Caki2 (cell line): ENCODE results near the gene ADRA2C. TPM values are rescaled to one million over a fixed set of nuclear protein-coding genes. Genes with fewer than 3 reads are reported as not detected.

ENCODE experiments used
- DNase-seq: peaks from one replicate; pipeline ENCODE4 v3.0.0-alpha.2; 2015; ENCODE audit warnings: low read depth
- in situ Hi-C: cut with HindIII; loops from 2 replicates; pipeline ENCODE4 v1.10.0; 2016; ENCODE audit warnings: low sequenced_read_pairs, low pct_unique_long_range_greater_than_20kb, mixed read lengths
- total RNA-seq: library from RNA; depleted of rRNA; stranded (reverse); fragments of >200 nt; shearing (Covaris generic); gene quantifications from 2 replicates; pipeline ENCODE4 v1.2.3, GENCODE V29; 2014; ENCODE audit warnings: low replicate concordance

The ADRA2C gene
- total RNA-seq, 1 experiment from 2014 or later = 17.6 TPM

- in situ Hi-C loops = no loop called here
- no peak for DNase-seq
Measured at GRCh38 chr4:3730422-3731190, 35.6 kb upstream of the ADRA2C start.

- no peak for DNase-seq
- in situ Hi-C loops = no loop called here
Measured at GRCh38 chr4:3732076-3733028, 33.8 kb upstream of the ADRA2C start.

- in situ Hi-C loops = no loop called here
- DNase-seq = no peak
Measured at GRCh38 chr4:3733195-3733594, 33.0 kb upstream of the ADRA2C start.

GRCh38 chr4:3735196-3735595 is 31.0 kb upstream of the ADRA2C start:
- DNase-seq = no peak
- in situ Hi-C loops = no loop called here

GRCh38 chr4:3736290-3736689 is 29.9 kb upstream of the ADRA2C start:
- in situ Hi-C loops = no loop called here
- DNase-seq = no peak

GRCh38 chr4:3736806-3737205 is 29.4 kb upstream of the ADRA2C start:
- in situ Hi-C loops = no loop called here
- DNase-seq = no peak

GRCh38 chr4:3739577-3739976 is 26.6 kb upstream of the ADRA2C start:
- no peak for DNase-seq
- in situ Hi-C loops = no loop called here

GRCh38 chr4:3740256-3740655 is 25.9 kb upstream of the ADRA2C start:
- in situ Hi-C loops = no loop called here
- DNase-seq = no peak

GRCh38 chr4:3741217-3742011 is 24.8 kb upstream of the ADRA2C start:
- DNase-seq = no peak
- in situ Hi-C loops = no loop called here

- in situ Hi-C loops = no loop called here
- no peak for DNase-seq
Measured at GRCh38 chr4:3742610-3743009, 23.6 kb upstream of the ADRA2C start.

- in situ Hi-C loops = no loop called here
- DNase-seq = no peak
Measured at GRCh38 chr4:3744232-3744631, 22.0 kb upstream of the ADRA2C start.

- in situ Hi-C loops = no loop called here
- DNase-seq = no peak
Measured at GRCh38 chr4:3744901-3745300, 21.3 kb upstream of the ADRA2C start.

GRCh38 chr4:3745886-3746656 is 20.1 kb upstream of the ADRA2C start:
- peak; percentile 85 for DNase-seq
- in situ Hi-C loops = no loop called here

- DNase-seq = peak; percentile 79
- in situ Hi-C loops = no loop called here
Measured at GRCh38 chr4:3746701-3747580, 19.2 kb upstream of the ADRA2C start.

- no peak for DNase-seq
- in situ Hi-C loops = no loop called here
Measured at GRCh38 chr4:3747581-3747904, 18.6 kb upstream of the ADRA2C start.

GRCh38 chr4:3748136-3748898 is 17.9 kb upstream of the ADRA2C start:
- in situ Hi-C loops = no loop called here
- no peak for DNase-seq

- in situ Hi-C loops = no loop called here
- no peak for DNase-seq
Measured at GRCh38 chr4:3749081-3749480, 17.1 kb upstream of the ADRA2C start.
